Measurements from ENCODE around the gene ACTR3C. TPM values are rescaled to one million over a fixed set of nuclear protein-coding genes. Genes with fewer than 3 reads are reported as not detected.
"Not testable (repeated sequence)": the region's sequence is repeated elsewhere in the genome, so short reads cannot be mapped to it uniquely, and the experiment has no call there.

ACTR3C gene
- total RNA-seq, 5 donors from 2014 or later (not counting 1 experiment from before 2014, with no cell fraction given): 9.2 to 14.6 (median 12.4) TPM

DNA sequence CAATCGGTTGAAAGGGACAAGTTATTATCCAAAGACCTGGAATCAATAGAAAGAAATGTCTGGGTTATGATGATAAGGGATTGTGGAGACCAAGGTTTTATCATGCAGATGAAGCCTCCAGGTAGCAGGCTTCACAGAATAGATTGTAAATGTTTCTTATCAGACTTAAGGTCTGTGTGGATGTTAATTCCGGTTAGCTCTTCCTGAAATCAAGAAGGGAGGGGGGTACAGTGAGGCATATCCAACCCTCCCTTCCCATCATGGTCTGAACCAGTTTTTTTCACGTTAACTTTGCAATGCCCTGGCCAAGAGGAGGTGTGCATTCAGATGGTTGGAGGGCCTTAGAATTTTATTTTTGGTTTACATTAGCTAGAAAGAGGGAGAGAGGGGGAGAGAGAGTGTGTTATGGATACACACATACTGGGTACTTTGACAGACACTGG is 10.0 kb downstream of the ACTR3C start:
- ATAC-seq (replicated peaks in 1 of 4): no peak
- H3K4me1 Mint-ChIP-seq: peaks cover 0 to 13% (median 0%) of the 10 kb centered on the region in 3 donors
- peaks cover 10% of the 10 kb centered on the region for H3K36me3 Mint-ChIP-seq
- no peaks in the 10 kb centered on the region for H3K4me1 ChIP-seq (ENCODE audit: control insufficient read depth in 1 of 2, extremely low read depth in 1 of 2, insufficient read depth in 2 of 2, low read length in 2 of 2)
- H3K27me3 ChIP-seq (replicated peaks in 1 of 2; ENCODE audit: control insufficient read depth in 2 of 2, extremely low read depth in 1 of 2, insufficient read depth in 2 of 2, low read length in 1 of 2): no peaks in the 10 kb centered on the region
- no peak overlapping the region for H3K27ac ChIP-seq (ENCODE audit: low read length)
- H3K27ac Mint-ChIP-seq: no peak overlapping the region
- WGBS (ENCODE audit: insufficient coverage): 100% methylated on average over 1 of the region's 3 CpGs
- H3K27me3 Mint-ChIP-seq: no peaks in the 10 kb centered on the region
- H3K4me3 Mint-ChIP-seq: no peak overlapping the region
- ChIA-PET POLR2A (no interaction called here), CTCF (no interaction called here)
- no peaks in the 10 kb centered on the region for H3K9me3 Mint-ChIP-seq
- DNase-seq: no peak
- H3K4me3 ChIP-seq (ENCODE audit: control insufficient read depth in 1 of 2, extremely low read depth in 1 of 2, low read length in 1 of 2): no peak overlapping the region
- no peaks in the 10 kb centered on the region for H3K36me3 ChIP-seq (ENCODE audit: control insufficient read depth in 2 of 2, extremely low read depth in 1 of 2, insufficient read depth in 1 of 2, low read length in 1 of 2)
- H3K9me3 ChIP-seq: no peaks in the 10 kb centered on the region

DNA sequence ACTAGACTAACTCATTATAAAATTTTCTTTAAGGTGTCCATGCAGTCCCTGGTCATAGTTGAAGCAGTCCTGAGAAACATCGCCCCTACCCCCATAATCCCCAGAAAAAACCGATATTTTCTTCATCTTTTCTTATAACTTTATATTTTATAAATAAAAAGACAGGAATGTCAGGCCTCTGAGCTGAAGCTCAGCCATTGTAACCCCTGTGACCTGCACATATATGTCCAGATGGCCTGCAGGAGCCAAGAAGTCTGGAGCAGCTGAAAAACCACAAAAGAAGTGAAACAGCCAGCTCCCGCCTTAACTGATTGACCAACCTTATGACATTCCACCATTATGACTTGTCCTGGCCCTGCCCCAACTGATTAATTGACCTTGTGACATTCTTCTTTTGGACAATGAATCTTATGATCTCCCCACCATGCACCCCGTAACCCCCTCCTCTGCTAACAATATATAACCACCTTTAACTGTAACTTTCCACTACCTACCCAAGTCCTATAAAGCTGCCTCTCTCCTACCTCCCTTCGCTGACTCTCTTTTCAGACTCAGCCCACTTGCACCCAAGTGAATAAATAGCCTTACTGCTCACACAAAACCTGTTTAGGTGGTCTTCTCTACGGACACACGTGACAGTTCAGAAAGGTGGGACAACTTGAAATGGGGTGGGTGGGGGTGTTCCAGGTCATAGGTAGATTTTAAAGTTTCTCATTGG is 10.5 kb downstream of the ACTR3C start:
- H3K9me3 ChIP-seq; H3K27ac ChIP-seq (ENCODE audit: low read length); H3K27ac Mint-ChIP-seq; POLR2A ChIA-PET; H3K36me3 Mint-ChIP-seq; H3K4me3 ChIP-seq (ENCODE audit: control insufficient read depth in 1 of 2, extremely low read depth in 1 of 2, low read length in 1 of 2); DNase-seq; H3K9me3 Mint-ChIP-seq; H3K36me3 ChIP-seq (ENCODE audit: control insufficient read depth in 2 of 2, extremely low read depth in 1 of 2, insufficient read depth in 1 of 2, low read length in 1 of 2); H3K4me1 ChIP-seq (ENCODE audit: control insufficient read depth in 1 of 2, extremely low read depth in 1 of 2, insufficient read depth in 2 of 2, low read length in 2 of 2); ATAC-seq (replicated peaks in 1 of 4); H3K4me3 Mint-ChIP-seq; H3K27me3 ChIP-seq (replicated peaks in 1 of 2; ENCODE audit: control insufficient read depth in 2 of 2, extremely low read depth in 1 of 2, insufficient read depth in 2 of 2, low read length in 1 of 2); H3K27me3 Mint-ChIP-seq: not testable (repeated sequence)
- peaks cover 0 to 18% (median 0%) of the 10 kb centered on the region in 3 donors for H3K4me1 Mint-ChIP-seq
- 92% methylated on average over 2 of the region's 7 CpGs for WGBS (ENCODE audit: insufficient coverage)
- CTCF ChIA-PET: interaction anchor here in 1 of 2 donors (0.6 kb wide), 1 partner anchor 318 kb away, joined by 5 read pairs; no protein-coding TSS in a partner anchor

GRCh38 chr7:150311711-150312110 is 11.6 kb downstream of the ACTR3C start:
- no peak for DNase-seq
- ChIA-PET POLR2A (no interaction called here), CTCF (no interaction called here)
- Histone ChIP-seq H3K4me3 (ENCODE audit: control insufficient read depth in 1 of 2, extremely low read depth in 1 of 2, low read length in 1 of 2) (no peak overlapping the region), H3K4me1 (ENCODE audit: control insufficient read depth in 1 of 2, extremely low read depth in 1 of 2, insufficient read depth in 2 of 2, low read length in 2 of 2) (no peaks in the 10 kb centered on the region), H3K27ac (ENCODE audit: low read length) (no peak overlapping the region), H3K36me3 (ENCODE audit: control insufficient read depth in 2 of 2, extremely low read depth in 1 of 2, insufficient read depth in 1 of 2, low read length in 1 of 2) (no peaks in the 10 kb centered on the region), H3K9me3 (no peaks in the 10 kb centered on the region), H3K27me3 (replicated peaks in 1 of 2; ENCODE audit: control insufficient read depth in 2 of 2, extremely low read depth in 1 of 2, insufficient read depth in 2 of 2, low read length in 1 of 2) (no peaks in the 10 kb centered on the region)
- peaks cover 0 to 23% (median 0%) of the 10 kb centered on the region in 3 donors for H3K4me1 Mint-ChIP-seq
- H3K27me3 Mint-ChIP-seq: no peaks in the 10 kb centered on the region
- ATAC-seq (replicated peaks in 1 of 4): no peak
- 91% methylated on average over 4 of the region's 5 CpGs for WGBS (ENCODE audit: insufficient coverage)
- no peak overlapping the region for H3K27ac Mint-ChIP-seq
- no peak overlapping the region for H3K4me3 Mint-ChIP-seq
- H3K36me3 Mint-ChIP-seq: peaks cover 2% of the 10 kb centered on the region
- H3K9me3 Mint-ChIP-seq: no peaks in the 10 kb centered on the region

DNA sequence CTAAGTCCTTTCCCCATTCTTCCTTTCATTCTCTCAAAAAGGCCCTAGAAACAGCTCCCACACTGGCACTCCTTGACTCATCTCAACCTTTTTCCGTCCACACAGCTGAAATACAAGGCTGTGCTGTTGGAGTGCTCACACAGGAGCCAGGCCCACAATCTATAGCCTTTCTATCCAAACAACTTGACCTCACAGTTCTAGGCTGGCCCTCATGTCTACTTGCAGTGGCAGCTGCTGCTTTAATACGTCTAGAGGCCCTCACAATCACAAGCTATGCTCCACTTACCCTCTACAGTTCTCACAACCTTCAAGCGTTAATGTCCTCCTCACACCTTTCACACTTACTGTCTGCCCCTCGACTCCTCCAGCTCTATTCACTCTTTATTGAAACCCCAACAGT is 12.2 kb downstream of the ACTR3C start:
- no peak for ATAC-seq (replicated peaks in 1 of 4)
- Histone ChIP-seq H3K4me3 (ENCODE audit: control insufficient read depth in 1 of 2, extremely low read depth in 1 of 2, low read length in 1 of 2) (no peak overlapping the region), H3K27ac (ENCODE audit: low read length) (no peak overlapping the region), H3K36me3 (ENCODE audit: control insufficient read depth in 2 of 2, extremely low read depth in 1 of 2, insufficient read depth in 1 of 2, low read length in 1 of 2) (no peaks in the 10 kb centered on the region), H3K9me3 (no peaks in the 10 kb centered on the region), H3K27me3 (replicated peaks in 1 of 2; ENCODE audit: control insufficient read depth in 2 of 2, extremely low read depth in 1 of 2, insufficient read depth in 2 of 2, low read length in 1 of 2) (no peaks in the 10 kb centered on the region), H3K4me1 (ENCODE audit: control insufficient read depth in 1 of 2, extremely low read depth in 1 of 2, insufficient read depth in 2 of 2, low read length in 2 of 2) (no peaks in the 10 kb centered on the region)
- no peak for DNase-seq
- H3K9me3 Mint-ChIP-seq: no peaks in the 10 kb centered on the region
- POLR2A ChIA-PET: no interaction called here
- no peaks in the 10 kb centered on the region for H3K27me3 Mint-ChIP-seq
- H3K36me3 Mint-ChIP-seq: peaks cover 2% of the 10 kb centered on the region
- CTCF ChIA-PET: interaction anchor here in 1 of 2 donors (0.6 kb wide), 1 partner anchor 1381 kb away, joined by 3 read pairs; no protein-coding TSS in a partner anchor
- no peak overlapping the region for H3K27ac Mint-ChIP-seq
- 91% methylated on average over 2 of the region's 4 CpGs for WGBS (ENCODE audit: insufficient coverage)
- peaks cover 0 to 23% (median 0%) of the 10 kb centered on the region in 3 donors for H3K4me1 Mint-ChIP-seq
- no peak overlapping the region for H3K4me3 Mint-ChIP-seq

DNA sequence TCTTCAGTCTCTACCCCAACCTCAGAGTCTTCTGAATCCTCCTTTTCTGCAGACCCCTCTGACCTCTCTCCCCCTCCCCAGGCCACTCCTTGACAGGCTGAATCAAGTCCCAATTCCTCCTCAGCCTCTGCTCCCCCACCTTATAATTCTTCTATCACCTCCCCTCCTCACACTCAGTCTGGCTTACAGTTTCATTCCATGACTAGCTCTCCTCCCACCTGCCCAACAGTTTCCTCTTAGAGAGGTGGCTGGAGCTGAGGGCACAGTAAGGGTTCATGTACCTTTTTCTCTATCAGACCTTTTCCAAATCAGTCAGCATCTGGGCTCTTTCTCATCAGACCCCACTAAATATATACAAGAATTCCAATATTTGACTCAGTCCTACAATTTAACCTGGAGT is 14.8 kb downstream of the ACTR3C start:
- no peaks in the 10 kb centered on the region for H3K9me3 Mint-ChIP-seq
- no peak overlapping the region for H3K4me3 ChIP-seq (ENCODE audit: control insufficient read depth in 1 of 2, extremely low read depth in 1 of 2, low read length in 1 of 2)
- H3K9me3 ChIP-seq: no peaks in the 10 kb centered on the region
- H3K36me3 ChIP-seq (ENCODE audit: control insufficient read depth in 2 of 2, extremely low read depth in 1 of 2, insufficient read depth in 1 of 2, low read length in 1 of 2): no peaks in the 10 kb centered on the region
- ATAC-seq (replicated peaks in 1 of 4) (no peak), DNase-seq (no peak)
- no peak overlapping the region for H3K27ac Mint-ChIP-seq
- H3K27me3 Mint-ChIP-seq: no peaks in the 10 kb centered on the region
- CTCF ChIA-PET: no interaction called here
- no peaks in the 10 kb centered on the region for H3K36me3 Mint-ChIP-seq
- no peak overlapping the region for H3K27ac ChIP-seq (ENCODE audit: low read length)
- POLR2A ChIA-PET: no interaction called here
- H3K4me1 Mint-ChIP-seq: peaks cover 0 to 23% (median 0%) of the 10 kb centered on the region in 3 donors
- no peaks in the 10 kb centered on the region for H3K4me1 ChIP-seq (ENCODE audit: control insufficient read depth in 1 of 2, extremely low read depth in 1 of 2, insufficient read depth in 2 of 2, low read length in 2 of 2)
- no peak overlapping the region for H3K4me3 Mint-ChIP-seq
- H3K27me3 ChIP-seq (replicated peaks in 1 of 2; ENCODE audit: control insufficient read depth in 2 of 2, extremely low read depth in 1 of 2, insufficient read depth in 2 of 2, low read length in 1 of 2): no peaks in the 10 kb centered on the region

DNA sequence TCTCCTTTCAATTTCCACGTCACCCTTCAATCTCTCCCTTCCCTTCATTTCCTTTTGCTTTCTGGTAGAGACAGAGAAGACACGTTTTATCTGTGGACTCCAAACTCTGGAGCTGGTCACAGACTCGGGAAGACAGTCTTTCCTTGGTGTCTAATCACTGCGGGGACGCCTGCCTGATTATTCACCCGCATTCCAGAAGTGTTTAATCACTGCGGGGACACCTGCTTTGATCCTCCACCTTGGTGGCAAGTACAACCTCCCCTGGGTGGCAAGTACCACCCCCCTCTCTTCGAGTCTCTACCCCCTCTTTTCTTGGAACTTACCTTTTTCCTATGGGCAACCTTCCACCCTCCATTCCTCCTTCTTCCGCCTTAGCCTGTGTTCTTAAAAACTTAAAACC is 15.4 kb downstream of the ACTR3C start:
- H3K27ac ChIP-seq (ENCODE audit: low read length): no peak overlapping the region
- H3K9me3 Mint-ChIP-seq: no peaks in the 10 kb centered on the region
- H3K9me3 ChIP-seq: no peaks in the 10 kb centered on the region
- no peak overlapping the region for H3K4me3 ChIP-seq (ENCODE audit: control insufficient read depth in 1 of 2, extremely low read depth in 1 of 2, low read length in 1 of 2)
- no peak overlapping the region for H3K4me3 Mint-ChIP-seq
- H3K4me1 ChIP-seq (ENCODE audit: control insufficient read depth in 1 of 2, extremely low read depth in 1 of 2, insufficient read depth in 2 of 2, low read length in 2 of 2): no peaks in the 10 kb centered on the region
- H3K36me3 Mint-ChIP-seq: no peaks in the 10 kb centered on the region
- POLR2A ChIA-PET: no interaction called here
- ATAC-seq (replicated peaks in 1 of 4) (no peak), DNase-seq (no peak)
- CTCF ChIA-PET: no interaction called here
- no peaks in the 10 kb centered on the region for H3K36me3 ChIP-seq (ENCODE audit: control insufficient read depth in 2 of 2, extremely low read depth in 1 of 2, insufficient read depth in 1 of 2, low read length in 1 of 2)
- no peak overlapping the region for H3K27ac Mint-ChIP-seq
- H3K27me3 Mint-ChIP-seq: no peaks in the 10 kb centered on the region
- WGBS (ENCODE audit: insufficient coverage): 90% methylated on average over 8 of the region's 9 CpGs
- peaks cover 0 to 16% (median 0%) of the 10 kb centered on the region in 3 donors for H3K4me1 Mint-ChIP-seq
- H3K27me3 ChIP-seq (replicated peaks in 1 of 2; ENCODE audit: control insufficient read depth in 2 of 2, extremely low read depth in 1 of 2, insufficient read depth in 2 of 2, low read length in 1 of 2): no peaks in the 10 kb centered on the region

Data from T-cell (primary cell).